PC-3 (cell line): ENCODE data around the gene PARP1. TPM values are rescaled to one million over a fixed set of nuclear protein-coding genes. Genes with fewer than 3 reads are reported as not detected.

Experiments
- ATAC-seq: fragments of 200-7000 bp; cut with Tn5 transposase; 2 replicates; pipeline ENCODE4 v1.9.1; 2020; ENCODE audit warnings: mild to moderate bottlenecking, moderate library complexity
- BruUV-seq: library from RNA; stranded (reverse); fragments of 400-500 nt; replicated peaks from 2 replicates; lab custom pipeline; 2021; lab: Mats Ljungman, UMichigan
- CTCF ChIA-PET: fragments of 300-600 bp; sonication (Branson Sonifier 250); formaldehyde crosslinking; loops from one replicate; lab custom pipeline; 2022; ENCODE audit warnings: antibody characterized with exemption; lab: Charles Lee
- POLR2A ChIA-PET: fragments of 300-600 bp; sonication (Branson Sonifier 250); formaldehyde crosslinking; loops from one replicate; lab custom pipeline; 2022; ENCODE audit warnings: antibody characterized with exemption; ENCODE audit not compliant: unreplicated experiment; lab: Charles Lee
- DNase-seq: peaks from one replicate; pipeline ENCODE4 v3.0.0-alpha.2; 2015
- H2AFZ ChIP-seq: fragments of 300-600 bp; sonication (generic); 2 replicates; pipeline ENCODE4 v1.6.0; 2016; ENCODE audit warnings: antibody characterized with exemption, low read length
- H3F3A ChIP-seq: fragments of 300-600 bp; sonication (generic); one replicate; pipeline ENCODE4 v1.6.0; 2017; ENCODE audit warnings: antibody characterized with exemption, low read length, control low read depth, mild to moderate bottlenecking; ENCODE audit not compliant: unreplicated experiment
- H3K27ac ChIP-seq: fragments of 300-600 bp; sonication (generic); 2 replicates; pipeline ENCODE4 v1.5.1; 2016; ENCODE audit warnings: mild to moderate bottlenecking, low read length
- H3K27me3 ChIP-seq: fragments of 300-600 bp; sonication (generic); 2 replicates; pipeline ENCODE4 v1.6.1; 2016; ENCODE audit warnings: low read length, mixed read lengths
- H3K36me3 ChIP-seq: fragments of 300-600 bp; sonication (generic); 2 replicates; pipeline ENCODE4 v1.6.1; 2016; ENCODE audit warnings: low read depth, mixed run types, low read length, mixed read lengths
- H3K4me1 ChIP-seq: fragments of 300-600 bp; sonication (generic); 2 replicates; pipeline ENCODE4 v1.5.1; 2016; ENCODE audit warnings: low read length; ENCODE audit not compliant: insufficient read depth
- H3K4me2 ChIP-seq: fragments of 300-600 bp; sonication (generic); 2 replicates; pipeline ENCODE4 v1.6.0; 2016; ENCODE audit warnings: low read length
- H3K4me3 ChIP-seq: fragments of 300-600 bp; sonication (generic); 2 replicates; pipeline ENCODE4 v1.5.1; 2016; ENCODE audit warnings: mild to moderate bottlenecking, low read length, mixed read lengths
- H3K79me2 ChIP-seq: fragments of 300-600 bp; sonication (generic); 2 replicates; pipeline ENCODE4 v1.6.1; 2017; ENCODE audit warnings: low read length, mixed read lengths
- H3K9ac ChIP-seq: fragments of 300-600 bp; sonication (generic); 2 replicates; pipeline ENCODE4 v1.6.0; 2016; ENCODE audit warnings: mild to moderate bottlenecking, low read length
- H3K9me2 ChIP-seq: fragments of 300-600 bp; sonication (generic); replicated peaks from 2 replicates; pipeline ENCODE4 v1.6.1; 2016; ENCODE audit warnings: mixed run types, low read length, mixed read lengths
- H3K9me3 ChIP-seq: fragments of 300-600 bp; sonication (generic); 2 replicates; pipeline ENCODE4 v1.6.1; 2016; ENCODE audit warnings: low read length, mixed read lengths
- H4K20me1 ChIP-seq: fragments of 300-600 bp; sonication (generic); 2 replicates; pipeline ENCODE4 v1.6.1; 2016; ENCODE audit warnings: low read length, mixed read lengths
- EZH2 ChIP-seq: fragments of 300-600 bp; sonication (generic); IDR thresholded peaks from one replicate; pipeline ENCODE4 v1.6.1; 2017; ENCODE audit warnings: antibody characterized with exemption, mild to moderate bottlenecking, low read length; ENCODE audit not compliant: unreplicated experiment
- EZH2phosphoT487 ChIP-seq: fragments of 300-600 bp; sonication (generic); IDR thresholded peaks from 2 replicates; pipeline ENCODE4 v1.6.1; 2018; ENCODE audit warnings: mild to moderate bottlenecking, antibody characterized with exemption, low read length, borderline replicate concordance
- intact Hi-C: fragments of 100-400 bp; cut with micrococcal nuclease; formaldehyde crosslinking; loops from 2 replicates; pipeline ENCODE4 v1.9.0; 2023
- total RNA-seq: library from RNA; depleted of rRNA; stranded (reverse); fragments of >200 nt; gene quantifications from 2 replicates; pipeline ENCODE4 v1.2.3, GENCODE V29; 2014
- TF ChIP-seq, protein P1 (sequence below): fragments of 300-600 bp; sonication (generic); conservative IDR thresholded peaks from 2 replicates; pipeline ENCODE4 v1.5.1; 2017; ENCODE audit warnings: antibody characterized with exemption, low read depth, mild to moderate bottlenecking, low read length

The PARP1 gene
- total RNA-seq, 1 experiment from 2014 or later: 538 TPM

DNA sequence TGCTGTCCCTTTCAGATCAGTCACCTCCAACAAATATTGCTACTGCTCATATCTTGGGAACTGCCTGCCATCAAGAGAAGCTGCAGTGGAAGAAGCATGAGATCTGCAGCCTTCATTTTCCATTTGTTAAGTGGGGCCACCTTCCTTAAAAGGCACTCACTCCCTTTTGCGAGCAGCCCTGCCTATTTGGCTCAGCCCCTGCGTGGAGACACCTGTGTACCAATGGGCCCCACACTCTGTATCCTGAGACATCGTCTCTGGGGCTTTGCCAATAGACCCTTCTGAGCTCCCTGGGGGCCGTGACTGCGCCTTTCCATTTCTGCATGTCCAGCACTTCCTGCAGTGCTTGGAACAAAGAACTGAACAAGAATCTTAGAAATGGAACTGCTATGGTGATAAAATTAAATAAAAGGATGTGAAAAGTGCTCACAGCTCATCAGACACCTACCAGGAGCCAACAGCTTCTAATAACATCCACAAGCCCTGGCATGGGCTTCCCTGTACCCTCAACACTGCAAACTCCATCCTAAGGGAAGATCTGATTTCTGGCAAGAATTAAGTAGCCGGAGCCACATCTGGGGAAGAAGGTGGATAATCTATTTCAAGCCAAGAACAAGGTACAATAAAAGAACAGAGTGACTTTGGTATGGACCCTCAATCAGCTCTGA is 36.7 kb downstream of the PARP1 start:
- CTCF ChIA-PET: no interaction called here
- Histone ChIP-seq H3K4me2 (no peak overlapping the region), H3K27ac (no peak overlapping the region), H3K9me3 (no peaks in the 10 kb centered on the region), H3K36me3 (peaks cover 93% of the 10 kb centered on the region), H3K9me2 (no peaks in the 10 kb centered on the region), H3K9ac (no peak overlapping the region), H3K27me3 (no peaks in the 10 kb centered on the region), H3K4me1 (0 out of 2 replicates have a peak, but pooled peaks cover 1% of the 10 kb centered on the region), H3K4me3 (no peak overlapping the region), H2AFZ (no peak overlapping the region), H3K79me2 (no peaks in the 10 kb centered on the region), H3F3A (no peaks in the 10 kb centered on the region), H4K20me1 (no peaks in the 10 kb centered on the region)
- POLR2A ChIA-PET: no interaction called here
- no peak for ATAC-seq
- intact Hi-C loops: no loop called here
- no peak for DNase-seq
- no TSS peak for BruUV-seq
- TF ChIP-seq EZH2 (no peak), EZH2phosphoT487 (no peak)
- TF ChIP-seq, protein P1, sequence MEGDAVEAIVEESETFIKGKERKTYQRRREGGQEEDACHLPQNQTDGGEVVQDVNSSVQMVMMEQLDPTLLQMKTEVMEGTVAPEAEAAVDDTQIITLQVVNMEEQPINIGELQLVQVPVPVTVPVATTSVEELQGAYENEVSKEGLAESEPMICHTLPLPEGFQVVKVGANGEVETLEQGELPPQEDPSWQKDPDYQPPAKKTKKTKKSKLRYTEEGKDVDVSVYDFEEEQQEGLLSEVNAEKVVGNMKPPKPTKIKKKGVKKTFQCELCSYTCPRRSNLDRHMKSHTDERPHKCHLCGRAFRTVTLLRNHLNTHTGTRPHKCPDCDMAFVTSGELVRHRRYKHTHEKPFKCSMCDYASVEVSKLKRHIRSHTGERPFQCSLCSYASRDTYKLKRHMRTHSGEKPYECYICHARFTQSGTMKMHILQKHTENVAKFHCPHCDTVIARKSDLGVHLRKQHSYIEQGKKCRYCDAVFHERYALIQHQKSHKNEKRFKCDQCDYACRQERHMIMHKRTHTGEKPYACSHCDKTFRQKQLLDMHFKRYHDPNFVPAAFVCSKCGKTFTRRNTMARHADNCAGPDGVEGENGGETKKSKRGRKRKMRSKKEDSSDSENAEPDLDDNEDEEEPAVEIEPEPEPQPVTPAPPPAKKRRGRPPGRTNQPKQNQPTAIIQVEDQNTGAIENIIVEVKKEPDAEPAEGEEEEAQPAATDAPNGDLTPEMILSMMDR: no peak

DNA sequence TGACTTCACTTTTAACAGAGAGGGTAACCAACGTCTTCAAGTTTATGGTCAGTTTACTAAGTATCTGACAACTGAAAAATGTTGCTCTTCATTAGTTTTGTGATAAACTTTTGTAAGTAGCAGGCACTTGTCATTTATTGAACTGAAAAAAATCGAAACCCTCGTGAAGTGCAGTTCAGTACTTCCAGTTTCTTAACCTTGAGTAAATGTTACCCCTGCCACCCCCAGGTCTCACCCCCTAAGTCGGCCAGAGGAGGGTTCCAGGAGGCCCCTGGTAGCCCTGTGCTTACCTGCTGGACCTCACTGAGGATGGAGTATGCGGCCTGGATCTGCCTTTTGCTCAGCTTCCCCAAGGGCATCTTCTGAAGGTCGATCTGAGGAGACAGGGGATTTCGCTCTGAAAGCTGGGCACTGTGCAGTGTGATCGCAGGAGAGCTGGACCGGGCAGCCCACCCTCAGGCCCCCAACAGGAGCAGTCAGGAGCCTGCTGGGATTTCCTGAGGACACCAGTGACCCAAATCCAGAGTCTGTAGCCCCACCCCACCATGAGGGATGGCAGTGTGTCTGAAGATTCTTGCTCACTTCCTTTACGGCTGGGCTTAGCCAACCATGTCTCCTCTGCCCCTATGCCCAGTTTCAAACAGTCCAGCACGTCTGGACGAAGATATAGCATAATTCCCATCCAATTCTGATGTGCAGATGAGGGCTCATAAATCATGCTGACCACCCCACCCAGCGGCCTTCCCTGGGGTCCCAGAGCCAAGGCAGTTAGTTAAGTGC is 37.6 kb downstream of the PARP1 start:
- Histone ChIP-seq H3F3A (no peaks in the 10 kb centered on the region), H3K9me3 (no peaks in the 10 kb centered on the region), H3K4me2 (no peak overlapping the region), H3K36me3 (peaks cover 89% of the 10 kb centered on the region), H4K20me1 (no peaks in the 10 kb centered on the region), H3K4me1 (0 out of 2 replicates have a peak, but pooled peaks cover 4% of the 10 kb centered on the region), H3K4me3 (no peak overlapping the region), H3K27me3 (no peaks in the 10 kb centered on the region), H3K9me2 (no peaks in the 10 kb centered on the region), H3K27ac (no peak overlapping the region), H3K79me2 (no peaks in the 10 kb centered on the region), H2AFZ (no peak overlapping the region), H3K9ac (no peak overlapping the region)
- ATAC-seq (no peak), DNase-seq (no peak)
- intact Hi-C loops: no loop called here
- TF ChIP-seq EZH2phosphoT487 (no peak), EZH2 (no peak)
- TF ChIP-seq, protein P1: no peak
- ChIA-PET POLR2A (no interaction called here), CTCF (no interaction called here)
- BruUV-seq: no TSS peak

DNA sequence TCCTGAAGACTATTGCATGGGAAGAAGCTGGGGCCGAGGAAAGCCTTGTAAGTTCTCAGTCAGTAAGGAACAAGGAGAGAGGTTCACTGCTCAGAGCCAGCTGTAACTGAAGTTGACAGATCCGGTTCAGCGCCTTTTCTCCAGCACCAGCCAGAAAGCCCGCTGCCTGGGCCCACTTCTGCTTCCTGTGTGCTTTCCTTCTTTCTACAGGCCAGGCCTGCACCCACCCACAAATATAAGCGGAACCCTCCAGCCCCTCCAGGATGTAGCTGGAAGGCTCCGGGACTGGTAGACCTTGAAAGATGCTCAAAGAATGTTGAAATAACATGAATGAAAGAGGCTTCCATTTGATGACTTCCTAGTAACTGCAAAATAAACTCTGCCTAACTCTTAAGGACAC is 38.8 kb downstream of the PARP1 start:
- H3K4me3 ChIP-seq: no peak overlapping the region
- H3K9me2 ChIP-seq: no peaks in the 10 kb centered on the region
- no TSS peak for BruUV-seq
- ATAC-seq (no peak), DNase-seq (no peak)
- no peak overlapping the region for H3K4me2 ChIP-seq
- H3K27me3 ChIP-seq: no peaks in the 10 kb centered on the region
- intact Hi-C loops: no loop called here
- POLR2A ChIA-PET: no interaction called here
- no peaks in the 10 kb centered on the region for H4K20me1 ChIP-seq
- H3K27ac ChIP-seq: no peak overlapping the region
- H2AFZ ChIP-seq: no peak overlapping the region
- CTCF ChIA-PET: no interaction called here
- H3K36me3 ChIP-seq: peaks cover 89% of the 10 kb centered on the region
- H3K79me2 ChIP-seq: no peaks in the 10 kb centered on the region
- TF ChIP-seq EZH2 (no peak), EZH2phosphoT487 (no peak)
- TF ChIP-seq, protein P1: no peak
- no peak overlapping the region for H3K9ac ChIP-seq
- 0 out of 2 replicates have a peak, but pooled peaks cover 4% of the 10 kb centered on the region for H3K4me1 ChIP-seq
- H3F3A ChIP-seq: no peaks in the 10 kb centered on the region
- H3K9me3 ChIP-seq: no peaks in the 10 kb centered on the region
